HEK293 (cell line): ENCODE results near the gene NDUFB10.

ENCODE experiments used
- CTCF ChIA-PET: fragments of 350-600 bp; formaldehyde crosslinking; extraction: SDS; loops from one replicate; lab custom pipeline; 2021; ENCODE audit warnings: antibody characterized with exemption; lab: Yijun Ruan, JAX
- POLR2A ChIA-PET: fragments of 300-600 bp; formaldehyde crosslinking; extraction: SDS; loops from one replicate; lab custom pipeline; 2020; ENCODE audit warnings: antibody characterized with exemption, inconsistent platforms; lab: Yijun Ruan, JAX
- H3K27ac ChIP-seq: fragments of 200-500 bp; sonication (Bioruptor generic); 2 replicates; pipeline ENCODE4 v1.5.1; 2014; ENCODE audit warnings: low read depth, low read length, control low read depth, inconsistent platforms; ENCODE audit errors: extremely low read depth
- H3K36me3 ChIP-seq, 2 experiments: fragments of 200-500 bp in 1 of 2; sonication (Bioruptor generic) in 1 of 2; 1 replicate in 1 of 2; 2 replicates in 1 of 2; pipeline ENCODE4 v1.5.1; 2014 to 2017; ENCODE audit warnings: inconsistent platforms in 2 of 2, low read length in 2 of 2; ENCODE audit not compliant: control insufficient read depth in 2 of 2, insufficient read depth in 1 of 2
- H3K4me1 ChIP-seq: fragments of 200-500 bp; sonication (Bioruptor generic); 2 replicates; pipeline ENCODE4 v1.5.1; 2014; ENCODE audit warnings: mild to moderate bottlenecking, low read length, inconsistent platforms; ENCODE audit not compliant: control insufficient read depth, insufficient read depth
- H3K4me3 ChIP-seq: 2 replicates; pipeline ENCODE4 v1.5.1; 2011; ENCODE audit warnings: low read depth, mild to moderate bottlenecking, control low read depth, low read length, moderate library complexity
- H3K9me3 ChIP-seq: fragments of 200-500 bp; sonication (Bioruptor generic); 2 replicates; pipeline ENCODE4 v1.5.1; 2014; ENCODE audit warnings: low read depth, low read length, inconsistent platforms; ENCODE audit not compliant: control insufficient read depth, insufficient read depth
- ATF2 ChIP-seq: fragments of 450-650 bp; formaldehyde crosslinking; IDR thresholded peaks from 2 replicates; pipeline ENCODE4 v1.5.1; 2016; ENCODE audit warnings: missing biosample characterization, missing genetic modification characterization, low read depth
- GLI2 ChIP-seq: fragments of 450-650 bp; formaldehyde crosslinking; IDR thresholded peaks from 2 replicates; pipeline ENCODE4; 2017; ENCODE audit warnings: missing biosample characterization, missing genetic modification characterization, low read depth, borderline replicate concordance
- KLF8 ChIP-seq: fragments of 450-650 bp; formaldehyde crosslinking; IDR thresholded peaks from 2 replicates; pipeline ENCODE4 v1.5.1; 2016; ENCODE audit warnings: missing biosample characterization, missing genetic modification characterization
- PRDM4 ChIP-seq: fragments of 450-650 bp; formaldehyde crosslinking; IDR thresholded peaks from 2 replicates; pipeline ENCODE4 v1.5.1; 2017; ENCODE audit warnings: missing biosample characterization, missing genetic modification characterization
- SCRT2 ChIP-seq: fragments of 450-650 bp; formaldehyde crosslinking; IDR thresholded peaks from 2 replicates; pipeline ENCODE4 v1.5.1; 2016; ENCODE audit warnings: missing biosample characterization, missing genetic modification characterization
- TRIM28 ChIP-seq: IDR thresholded peaks from 2 replicates; pipeline ENCODE4 v1.6.1; 2011; ENCODE audit warnings: low read length, control low read depth, borderline replicate concordance
- ZBTB10 ChIP-seq: fragments of 450-650 bp; formaldehyde crosslinking; IDR thresholded peaks from 2 replicates; pipeline ENCODE4 v1.5.1; 2016; ENCODE audit warnings: missing biosample characterization, missing genetic modification characterization
- ZBTB26 ChIP-seq: fragments of 450-650 bp; formaldehyde crosslinking; optimal IDR thresholded peaks from 2 replicates; pipeline ENCODE3; 2016; ENCODE audit warnings: missing biosample characterization, mild to moderate bottlenecking, missing genetic modification characterization
- ZIC2 ChIP-seq: fragments of 450-650 bp; formaldehyde crosslinking; IDR thresholded peaks from 2 replicates; pipeline ENCODE4 v1.5.1; 2016; ENCODE audit warnings: missing biosample characterization, missing genetic modification characterization
- ZNF112 ChIP-seq: fragments of 450-650 bp; formaldehyde crosslinking; IDR thresholded peaks from 2 replicates; pipeline ENCODE4 v1.5.0; 2017; ENCODE audit warnings: missing biosample characterization, missing genetic modification characterization
- ZNF138 ChIP-seq: fragments of 450-650 bp; formaldehyde crosslinking; IDR thresholded peaks from 2 replicates; pipeline ENCODE4 v1.5.1; 2016; ENCODE audit warnings: missing biosample characterization, missing genetic modification characterization, borderline replicate concordance
- ZNF155 ChIP-seq: fragments of 450-650 bp; formaldehyde crosslinking; IDR thresholded peaks from 2 replicates; pipeline ENCODE4 v1.5.1; 2016; ENCODE audit warnings: missing biosample characterization, missing genetic modification characterization
- ZNF18 ChIP-seq: fragments of 450-650 bp; formaldehyde crosslinking; IDR thresholded peaks from 2 replicates; pipeline ENCODE4 v1.5.1; 2016; ENCODE audit warnings: missing biosample characterization, missing genetic modification characterization
- ZNF184 ChIP-seq: fragments of 450-650 bp; IDR thresholded peaks from 2 replicates; pipeline ENCODE4 v1.5.1; 2018; ENCODE audit warnings: missing biosample characterization, mild to moderate bottlenecking, missing genetic modification characterization
- ZNF37A ChIP-seq: fragments of 450-650 bp; IDR thresholded peaks from 2 replicates; pipeline ENCODE4 v1.5.1; 2018; ENCODE audit warnings: missing biosample characterization, missing genetic modification characterization
- ZNF423 ChIP-seq: fragments of 450-650 bp; formaldehyde crosslinking; IDR thresholded peaks from 2 replicates; pipeline ENCODE4 v1.5.1; 2016; ENCODE audit warnings: missing biosample characterization, missing genetic modification characterization
- ZNF426 ChIP-seq: fragments of 450-650 bp; formaldehyde crosslinking; IDR thresholded peaks from 2 replicates; pipeline ENCODE4 v1.5.1; 2017; ENCODE audit warnings: missing biosample characterization, missing genetic modification characterization, mild to moderate bottlenecking, inconsistent platforms, moderate library complexity
- ZNF433 ChIP-seq: fragments of 450-650 bp; formaldehyde crosslinking; IDR thresholded peaks from 2 replicates; pipeline ENCODE4 v1.5.1; 2016; ENCODE audit warnings: missing biosample characterization, missing genetic modification characterization, low read depth
- ZNF514 ChIP-seq: fragments of 450-650 bp; formaldehyde crosslinking; IDR thresholded peaks from 2 replicates; pipeline ENCODE4 v1.5.1; 2016; ENCODE audit warnings: missing biosample characterization, missing genetic modification characterization
- ZNF561 ChIP-seq: fragments of 450-650 bp; IDR thresholded peaks from 2 replicates; pipeline ENCODE4 v1.5.1; 2018; ENCODE audit warnings: missing biosample characterization, missing genetic modification characterization, borderline replicate concordance
- ZNF580 ChIP-seq: fragments of 450-650 bp; formaldehyde crosslinking; IDR thresholded peaks from 2 replicates; pipeline ENCODE4 v1.5.1; 2016; ENCODE audit warnings: missing biosample characterization, missing genetic modification characterization
- ZNF768 ChIP-seq: fragments of 450-650 bp; formaldehyde crosslinking; IDR thresholded peaks from 2 replicates; pipeline ENCODE4 v1.5.1; 2018; ENCODE audit warnings: missing biosample characterization, mild to moderate bottlenecking, missing genetic modification characterization
- ZXDB ChIP-seq: fragments of 450-650 bp; formaldehyde crosslinking; IDR thresholded peaks from 2 replicates; pipeline ENCODE4 v1.5.1; 2016; ENCODE audit warnings: missing biosample characterization, missing genetic modification characterization

NDUFB10 gene

GRCh38 chr16:2002406-2003230, 43.3 kb downstream of the NDUFB10 start:
- Histone ChIP-seq H3K4me1 (peaks cover 18% of the 10 kb centered on the region), H3K4me3 (no peak overlapping the region), H3K36me3 (peaks cover 0 to 79% of the 10 kb centered on the region in 2 experiments; a peak in 2 of 3 replicates), H3K9me3 (no peaks in the 10 kb centered on the region), H3K27ac (no peak overlapping the region)
- POLR2A ChIA-PET = interaction anchor here (0.6 kb wide), 1 partner anchor 134 kb away, joined by 4 read pairs; no protein-coding TSS in a partner anchor
- CTCF ChIA-PET = interaction anchor here (0.6 to 3.3 kb wide), 11 partner anchors 8 to 735 kb away, joined by 3 to 39 read pairs (median 12); partner anchors contain the start of genes GFER, NTHL1 and TSC2
- peak; percentile 69 for TF ChIP-seq ZIC2 (tag by site-specific recombination)
- no peak for TF ChIP-seq GLI2
- peak; percentile 22; the same call in 1 of the 2 replicates for TF ChIP-seq SCRT2
- TF ChIP-seq ZBTB10 (tag by site-specific recombination) = no peak
- TF ChIP-seq ZNF561 (tag by site-specific recombination) = no peak
- no peak for TF ChIP-seq ZNF155 (tag by site-specific recombination)
- no peak for TF ChIP-seq ZNF580 (tag by site-specific recombination)

GRCh38 chr16:2003231-2003826, 44.0 kb downstream of the NDUFB10 start:
- Histone ChIP-seq H3K9me3 (no peaks in the 10 kb centered on the region), H3K4me3 (no peak overlapping the region), H3K27ac (no peak overlapping the region), H3K4me1 (peaks cover 25% of the 10 kb centered on the region), H3K36me3 (peaks cover 0 to 79% of the 10 kb centered on the region in 2 experiments; a peak in 2 of 3 replicates)
- CTCF ChIA-PET = interaction anchor here (0.6 to 3.3 kb wide), 23 partner anchors 9 to 1470 kb away, joined by 3 to 39 read pairs (median 6); partner anchors contain the start of genes GFER, NTHL1 and TSC2
- POLR2A ChIA-PET = interaction anchor here (0.6 to 2.1 kb wide), 9 partner anchors 8 to 152 kb away, joined by 3 to 19 read pairs (median 4); partner anchors contain the start of genes NTHL1, TBL3, TRAF7 and TSC2
- no peak for TF ChIP-seq ZNF138 (tag by site-specific recombination)
- TF ChIP-seq TRIM28 = no peak
- no peak for TF ChIP-seq ZNF423
- TF ChIP-seq ZBTB26 (tag by site-specific recombination) = no peak
- no peak for TF ChIP-seq PRDM4 (tag by site-specific recombination)
- TF ChIP-seq ZXDB (tag by site-specific recombination) = no peak
- TF ChIP-seq ZNF433 (tag by site-specific recombination) = no peak
- no peak for TF ChIP-seq ZNF112 (tag by site-specific recombination)
- no peak for TF ChIP-seq ZNF184 (tag by site-specific recombination)
- TF ChIP-seq ZNF18 = no peak
- TF ChIP-seq ATF2 = no peak
- no peak for TF ChIP-seq ZNF37A (tag by site-specific recombination)
- TF ChIP-seq KLF8 (tag by site-specific recombination) = no peak
- TF ChIP-seq ZNF514 (tag by site-specific recombination) = no peak
- TF ChIP-seq ZNF768 = no peak
- TF ChIP-seq ZNF426 = no peak
